KMS-11 (cell line): Measurements from ENCODE around the gene FOXN3.

Source experiments
- H2AFZ ChIP-seq: fragments of 200-600 bp; sonication (generic); 2 replicates; pipeline ENCODE4 v1.6.1; 2016; ENCODE audit warnings: antibody characterized with exemption, mixed run types, low read depth
- H3K27ac ChIP-seq: fragments of 200-600 bp; sonication (generic); 2 replicates; pipeline ENCODE4 v1.6.1; 2016; ENCODE audit warnings: mild to moderate bottlenecking, mixed run types
- H3K27me3 ChIP-seq: fragments of 200-600 bp; sonication (generic); 2 replicates; pipeline ENCODE4 v1.6.1; 2017; ENCODE audit warnings: mild to moderate bottlenecking, low read depth, mixed run types, moderate library complexity; ENCODE audit not compliant: insufficient read depth
- H3K36me3 ChIP-seq: fragments of 200-600 bp; sonication (generic); 2 replicates; pipeline ENCODE4 v1.6.1; 2017; ENCODE audit warnings: mild to moderate bottlenecking, mixed run types; ENCODE audit not compliant: insufficient read depth
- H3K4me1 ChIP-seq: fragments of 200-600 bp; sonication (generic); 2 replicates; pipeline ENCODE4 v1.6.1; 2016; ENCODE audit warnings: mild to moderate bottlenecking, low read depth, mixed run types; ENCODE audit not compliant: poor library complexity, severe bottlenecking
- H3K4me2 ChIP-seq: fragments of 200-600 bp; sonication (generic); 2 replicates; pipeline ENCODE4 v1.7.0; 2016; ENCODE audit warnings: mild to moderate bottlenecking, mixed run types
- H3K4me3 ChIP-seq: fragments of 200-600 bp; sonication (generic); IDR thresholded peaks from 2 replicates; pipeline ENCODE4 v1.6.1; 2017; ENCODE audit warnings: low read depth, low read length, mixed read lengths; ENCODE audit not compliant: insufficient read depth
- H3K79me2 ChIP-seq: fragments of 200-600 bp; sonication (generic); 2 replicates; pipeline ENCODE4 v1.6.1; 2016; ENCODE audit warnings: low read depth, mixed run types; ENCODE audit not compliant: insufficient read depth
- H3K9ac ChIP-seq: fragments of 200-600 bp; sonication (generic); 2 replicates; pipeline ENCODE4 v1.6.1; 2016; ENCODE audit warnings: mild to moderate bottlenecking, mixed run types
- H4K20me1 ChIP-seq: fragments of 200-600 bp; sonication (generic); 2 replicates; pipeline ENCODE4 v1.6.1; 2016; ENCODE audit warnings: mild to moderate bottlenecking, mixed run types; ENCODE audit not compliant: insufficient read depth
- CTCF ChIP-seq: fragments of 200-600 bp; sonication (generic); conservative IDR thresholded peaks from 2 replicates; pipeline ENCODE4 v1.6.1; 2017; ENCODE audit warnings: low read depth, mild to moderate bottlenecking, antibody characterized with exemption, low read length, moderate library complexity, mixed read lengths

The FOXN3 gene

GRCh38 chr14:89249065-89249695 lies 167.9 kb downstream of the FOXN3 start:
- Histone ChIP-seq H3K27me3 (no peaks in the 10 kb centered on the region), H3K27ac (no peak overlapping the region), H2AFZ (no peak overlapping the region), H3K4me2 (no peak overlapping the region), H4K20me1 (no peaks in the 10 kb centered on the region), H3K36me3 (no peaks in the 10 kb centered on the region), H3K79me2 (no peaks in the 10 kb centered on the region), H3K4me1 (no peaks in the 10 kb centered on the region), H3K4me3 (no peak overlapping the region), H3K9ac (no peak overlapping the region)
- no peak for TF ChIP-seq CTCF

GRCh38 chr14:89248411-89249064 lies 168.5 kb downstream of the FOXN3 start:
- Histone ChIP-seq H3K27ac (no peak overlapping the region), H3K36me3 (no peaks in the 10 kb centered on the region), H3K79me2 (no peaks in the 10 kb centered on the region), H3K4me3 (no peak overlapping the region), H3K27me3 (no peaks in the 10 kb centered on the region), H3K4me1 (no peaks in the 10 kb centered on the region), H3K9ac (no peak overlapping the region), H2AFZ (no peak overlapping the region), H3K4me2 (no peak overlapping the region), H4K20me1 (no peaks in the 10 kb centered on the region)
- TF ChIP-seq CTCF, result no peak

DNA sequence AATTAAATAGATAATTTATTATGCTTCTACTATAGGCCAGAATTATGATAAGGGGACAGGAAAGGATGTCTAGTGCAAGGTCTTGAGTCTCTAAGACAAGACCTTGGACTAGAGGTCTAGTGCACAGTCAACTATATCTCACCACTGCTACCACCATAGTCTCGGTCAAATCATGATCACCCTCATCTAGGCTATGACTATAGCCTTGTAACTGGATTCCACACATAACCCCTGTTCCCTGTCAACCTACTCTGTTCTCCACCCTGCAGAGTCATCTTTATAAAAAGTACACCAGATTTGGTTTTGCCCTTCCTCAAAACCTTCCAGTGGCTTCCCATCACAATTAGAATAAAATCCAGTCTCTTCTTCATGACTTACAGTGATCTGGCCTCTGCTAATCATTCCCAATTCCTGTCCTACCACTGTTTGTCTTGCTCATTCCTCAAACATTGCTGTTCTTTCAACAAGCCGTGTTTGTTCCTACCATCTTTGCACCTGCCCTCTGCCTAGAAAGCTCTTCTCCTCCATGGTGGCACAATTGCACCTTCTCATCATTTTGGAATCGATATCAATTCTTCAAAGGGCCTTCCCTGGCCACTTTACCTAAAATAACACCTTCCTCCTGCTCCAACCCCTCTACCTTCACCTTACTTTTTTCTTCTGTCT lies 169.4 kb downstream of the FOXN3 start:
- Histone ChIP-seq H3K4me2 (no peak overlapping the region), H3K27me3 (no peaks in the 10 kb centered on the region), H3K4me3 (no peak overlapping the region), H4K20me1 (no peaks in the 10 kb centered on the region), H3K36me3 (no peaks in the 10 kb centered on the region), H2AFZ (no peak overlapping the region), H3K4me1 (no peaks in the 10 kb centered on the region), H3K27ac (no peak overlapping the region), H3K79me2 (no peaks in the 10 kb centered on the region), H3K9ac (no peak overlapping the region)
- TF ChIP-seq CTCF, result no peak

DNA sequence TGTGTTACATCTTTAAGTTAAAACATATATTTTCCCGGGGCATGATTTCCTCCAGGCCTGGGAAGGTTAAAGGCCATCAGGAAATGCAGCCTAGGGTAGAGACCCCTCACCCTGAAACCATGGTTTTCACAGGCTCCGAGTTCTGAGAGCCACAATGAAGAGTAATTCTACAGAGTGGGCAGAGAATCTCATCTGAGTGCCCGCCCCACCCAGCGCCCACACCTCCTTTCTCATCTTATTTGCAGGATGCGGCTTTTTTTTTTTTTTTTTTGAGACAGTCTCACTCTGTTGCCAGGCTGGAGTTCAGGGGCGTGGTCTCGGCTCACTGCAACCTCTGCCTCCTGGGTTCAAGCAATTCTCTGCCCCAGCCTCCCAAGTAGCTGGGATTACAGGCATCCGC lies 170.7 kb downstream of the FOXN3 start:
- Histone ChIP-seq H3K36me3 (no peaks in the 10 kb centered on the region), H3K27ac (no peak overlapping the region), H3K4me1 (no peaks in the 10 kb centered on the region), H3K4me2 (no peak overlapping the region), H3K4me3 (no peak overlapping the region), H4K20me1 (no peaks in the 10 kb centered on the region), H3K27me3 (no peaks in the 10 kb centered on the region), H2AFZ (no peak overlapping the region), H3K9ac (no peak overlapping the region), H3K79me2 (no peaks in the 10 kb centered on the region)
- no peak for TF ChIP-seq CTCF
